ENCODE results near the gene LSG1. TPM values are rescaled to one million over a fixed set of nuclear protein-coding genes. Genes with fewer than 3 reads are reported as not detected.

LSG1 gene
- total RNA-seq, 1 donor from 2014 or later: 36.8 TPM

DNA sequence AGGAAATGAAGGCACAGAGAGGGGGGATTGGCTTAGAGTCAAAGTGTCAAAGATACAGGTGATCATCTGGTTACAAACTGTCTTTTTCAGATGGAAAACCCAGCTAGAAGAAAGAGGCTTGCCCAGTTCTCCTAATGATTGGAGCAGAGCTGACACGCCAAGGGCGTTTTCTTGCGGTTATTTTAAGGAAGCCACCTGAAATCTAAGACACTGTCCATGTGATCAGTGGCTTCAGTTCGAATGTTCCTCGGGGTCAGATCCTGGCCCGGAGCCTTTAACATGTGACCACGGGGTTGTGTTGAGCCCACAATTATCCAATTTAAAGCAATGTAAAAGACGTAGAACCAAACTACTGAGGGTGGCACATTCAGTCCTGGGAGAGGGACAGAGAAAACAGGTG lies 33.2 kb upstream of the LSG1 start:
- Histone ChIP-seq H3K36me3 (no peaks in the 10 kb centered on the region), H3K4me1 (no peaks in the 10 kb centered on the region), H3K9me3 (no peaks in the 10 kb centered on the region), H3K4me3 (no peak overlapping the region), H3K27ac (no peak overlapping the region), H3K27me3 (no peaks in the 10 kb centered on the region)
- intact Hi-C loops (cut with DNase I): no loop called here
- DNase-seq (no peak), ATAC-seq (no peak)
- TF ChIP-seq, protein P1, sequence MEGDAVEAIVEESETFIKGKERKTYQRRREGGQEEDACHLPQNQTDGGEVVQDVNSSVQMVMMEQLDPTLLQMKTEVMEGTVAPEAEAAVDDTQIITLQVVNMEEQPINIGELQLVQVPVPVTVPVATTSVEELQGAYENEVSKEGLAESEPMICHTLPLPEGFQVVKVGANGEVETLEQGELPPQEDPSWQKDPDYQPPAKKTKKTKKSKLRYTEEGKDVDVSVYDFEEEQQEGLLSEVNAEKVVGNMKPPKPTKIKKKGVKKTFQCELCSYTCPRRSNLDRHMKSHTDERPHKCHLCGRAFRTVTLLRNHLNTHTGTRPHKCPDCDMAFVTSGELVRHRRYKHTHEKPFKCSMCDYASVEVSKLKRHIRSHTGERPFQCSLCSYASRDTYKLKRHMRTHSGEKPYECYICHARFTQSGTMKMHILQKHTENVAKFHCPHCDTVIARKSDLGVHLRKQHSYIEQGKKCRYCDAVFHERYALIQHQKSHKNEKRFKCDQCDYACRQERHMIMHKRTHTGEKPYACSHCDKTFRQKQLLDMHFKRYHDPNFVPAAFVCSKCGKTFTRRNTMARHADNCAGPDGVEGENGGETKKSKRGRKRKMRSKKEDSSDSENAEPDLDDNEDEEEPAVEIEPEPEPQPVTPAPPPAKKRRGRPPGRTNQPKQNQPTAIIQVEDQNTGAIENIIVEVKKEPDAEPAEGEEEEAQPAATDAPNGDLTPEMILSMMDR (IDR thresholded peaks at IDR 0.05): no peak

DNA sequence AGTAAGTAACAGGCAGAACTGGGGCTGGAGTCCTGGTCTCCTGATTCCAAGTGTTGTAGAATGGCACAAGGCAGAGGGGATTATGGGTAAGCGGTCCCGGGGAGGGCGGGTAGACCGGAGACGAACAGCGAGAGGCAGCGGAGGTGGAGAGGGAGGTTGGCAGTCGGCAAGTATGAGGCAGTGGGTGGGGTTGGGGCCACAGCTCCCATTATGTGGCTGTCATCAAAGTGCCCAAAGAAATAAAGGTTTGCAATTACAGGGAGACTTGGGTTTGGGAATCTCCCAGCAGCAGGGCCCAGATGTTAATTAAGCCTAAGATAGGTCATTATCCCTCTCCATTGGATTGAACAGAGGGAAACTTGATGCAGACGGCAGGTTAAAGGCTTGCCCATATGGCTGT lies 30.6 kb upstream of the LSG1 start:
- ATAC-seq (no peak), DNase-seq (no peak)
- Histone ChIP-seq H3K27ac (no peak overlapping the region), H3K4me1 (no peaks in the 10 kb centered on the region), H3K4me3 (no peak overlapping the region), H3K9me3 (peaks cover 6% of the 10 kb centered on the region), H3K36me3 (no peaks in the 10 kb centered on the region), H3K27me3 (no peaks in the 10 kb centered on the region)
- TF ChIP-seq, protein P1 (IDR thresholded peaks at IDR 0.05): no peak
- intact Hi-C loops (cut with DNase I): no loop called here

DNA sequence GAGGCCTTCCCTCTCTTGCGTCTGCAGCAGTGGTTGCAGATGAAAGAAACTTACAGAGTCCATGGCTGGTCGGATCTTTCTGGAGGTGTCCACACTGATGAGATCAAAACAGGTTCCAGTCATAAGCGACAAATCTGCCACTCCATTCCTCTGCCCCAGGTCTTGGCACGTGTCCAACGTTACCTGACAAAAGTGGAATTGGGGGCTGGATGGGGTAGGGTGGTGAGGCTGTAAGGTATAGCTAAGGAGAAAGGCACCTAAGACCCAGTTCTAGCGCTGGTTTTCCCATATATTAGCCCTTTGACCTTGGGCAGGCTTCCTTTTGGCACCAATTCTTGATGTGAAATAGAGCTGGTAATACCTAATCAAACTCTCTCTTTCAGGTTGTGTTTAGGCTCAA lies 24.7 kb upstream of the LSG1 start:
- Histone ChIP-seq H3K27me3 (no peaks in the 10 kb centered on the region), H3K36me3 (no peaks in the 10 kb centered on the region), H3K4me1 (no peaks in the 10 kb centered on the region), H3K9me3 (peaks cover 6% of the 10 kb centered on the region), H3K27ac (no peak overlapping the region), H3K4me3 (no peak overlapping the region)
- no peak for DNase-seq
- intact Hi-C loops (cut with DNase I): no loop called here
- ATAC-seq: no peak
- TF ChIP-seq, protein P1 (IDR thresholded peaks at IDR 0.05): no peak

DNA sequence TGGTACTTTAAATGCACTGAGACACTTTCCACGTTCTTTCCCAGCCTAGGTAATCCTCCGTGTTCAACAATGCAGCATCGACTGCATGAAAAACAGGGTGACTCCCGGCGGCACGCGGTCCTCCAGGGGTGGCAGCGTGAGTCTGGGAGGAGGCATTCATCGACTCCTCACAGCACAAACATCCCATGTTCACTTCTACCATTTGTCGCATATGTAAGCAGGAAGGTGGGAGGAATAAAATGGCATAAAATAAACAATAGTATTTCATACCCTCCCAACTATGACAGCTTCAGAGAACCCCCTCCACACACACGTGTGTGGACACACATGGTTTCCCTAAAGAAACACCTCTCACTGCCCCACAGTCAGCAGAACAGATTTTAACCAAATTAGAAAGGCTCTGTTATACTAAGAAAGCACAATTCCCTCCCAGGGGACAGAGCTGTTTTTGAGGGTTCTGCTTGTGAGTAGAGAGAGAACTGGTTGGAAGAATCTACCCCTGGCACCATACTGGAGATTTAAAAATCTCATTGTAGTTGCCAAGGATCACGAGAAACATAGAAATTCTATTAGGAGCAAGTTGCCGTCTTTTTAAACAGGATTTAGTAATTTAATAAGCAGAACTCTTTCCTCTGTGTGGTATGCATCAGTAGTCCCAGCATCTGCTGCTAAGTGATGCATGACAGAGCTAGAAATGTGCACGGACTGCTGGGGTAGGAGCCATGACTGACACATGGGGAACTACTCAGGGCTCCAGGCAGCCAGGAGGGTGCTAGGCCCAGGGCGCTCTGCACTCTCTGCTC lies 19.7 kb upstream of the LSG1 start:
- peaks cover 39% of the 10 kb centered on the region for H3K4me1 ChIP-seq
- no peaks in the 10 kb centered on the region for H3K36me3 ChIP-seq
- no peak for ATAC-seq
- intact Hi-C loops (cut with DNase I): no loop called here
- no peaks in the 10 kb centered on the region for H3K9me3 ChIP-seq
- H3K4me3 ChIP-seq: no peak overlapping the region
- no peak overlapping the region for H3K27ac ChIP-seq
- no peak for DNase-seq
- TF ChIP-seq, protein P1 (IDR thresholded peaks at IDR 0.05): no peak
- H3K27me3 ChIP-seq: no peaks in the 10 kb centered on the region

DNA sequence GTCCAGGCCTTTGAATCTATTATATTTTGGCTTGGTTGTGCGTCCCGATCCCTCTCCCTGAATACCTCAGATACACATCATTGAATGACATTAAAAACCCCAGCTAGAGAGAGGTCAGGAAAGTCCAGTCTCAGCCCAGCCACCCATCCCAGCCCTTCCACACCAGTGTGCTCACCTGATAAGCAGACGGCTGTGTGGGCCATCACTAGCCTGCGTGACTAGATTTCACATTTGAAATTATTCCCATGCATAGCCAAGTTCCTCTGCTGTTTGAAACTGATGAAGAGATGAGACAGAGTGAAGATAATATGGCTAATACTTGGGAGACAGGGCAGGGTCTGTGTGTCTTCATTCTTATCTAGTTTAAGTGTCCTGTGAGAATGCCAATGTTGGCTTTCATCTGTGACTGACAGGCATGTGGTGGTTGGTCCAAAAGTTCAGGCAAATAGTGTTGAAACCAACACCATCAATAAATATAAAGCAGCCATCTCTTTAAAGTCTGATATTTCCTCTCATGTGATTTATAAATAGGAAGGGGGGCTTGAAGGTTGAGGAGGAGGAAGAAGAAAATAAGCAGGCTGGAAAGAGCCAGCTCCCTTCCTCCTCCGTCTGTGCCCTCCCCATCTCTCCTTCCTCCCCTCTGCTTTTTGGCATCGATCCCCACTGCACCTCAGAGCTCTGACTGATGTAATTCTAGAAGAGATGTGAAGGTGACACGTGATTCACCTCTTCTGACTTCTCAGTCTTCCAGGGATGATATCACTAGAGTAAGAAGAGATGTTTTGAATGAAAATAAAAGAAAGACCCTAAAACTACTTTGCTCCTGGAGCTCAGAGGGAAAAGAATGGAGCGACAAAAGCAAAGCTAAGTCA lies 18.7 kb upstream of the LSG1 start:
- DNase-seq (no peak), ATAC-seq (no peak)
- no peaks in the 10 kb centered on the region for H3K9me3 ChIP-seq
- intact Hi-C loops (cut with DNase I): no loop called here
- H3K27me3 ChIP-seq: no peaks in the 10 kb centered on the region
- H3K4me1 ChIP-seq: peaks cover 40% of the 10 kb centered on the region
- H3K36me3 ChIP-seq: no peaks in the 10 kb centered on the region
- TF ChIP-seq, protein P1 (IDR thresholded peaks at IDR 0.05): no peak
- H3K27ac ChIP-seq: peak overlapping the region; percentile 17
- H3K4me3 ChIP-seq: no peak overlapping the region
